RWPE2 (cell line): ENCODE data around the gene SPATA31E1.

Experiments used
- ATAC-seq: fragments of 200-7000 bp; cut with Tn5 transposase; 3 replicates; pipeline ENCODE4 v1.9.1; 2021; ENCODE audit warnings: low read depth
- DNase-seq: peaks from one replicate; pipeline ENCODE4 v3.0.0-alpha.2; 2020; ENCODE audit warnings: low spot score
- H3K27ac ChIP-seq: fragments of 450-650 bp; 2 replicates; pipeline ENCODE4 v1.5.1; 2017; ENCODE audit warnings: mild to moderate bottlenecking; ENCODE audit not compliant: poor library complexity, severe bottlenecking
- H3K27me3 ChIP-seq: fragments of 250-450 bp; sonication (Bioruptor Pico); 2 replicates; pipeline ENCODE4 v1.5.1; 2021; ENCODE audit warnings: mild to moderate bottlenecking, moderate library complexity; ENCODE audit not compliant: insufficient read depth, poor library complexity, severe bottlenecking
- H3K36me3 ChIP-seq: fragments of 250-450 bp; sonication (Bioruptor Pico); 2 replicates; pipeline ENCODE4 v1.5.1; 2020; ENCODE audit warnings: low read depth, mild to moderate bottlenecking, moderate library complexity
- H3K4me1 ChIP-seq: fragments of 250-450 bp; sonication (Bioruptor Pico); 2 replicates; pipeline ENCODE4 v1.5.1; 2021; ENCODE audit warnings: mild to moderate bottlenecking, moderate library complexity; ENCODE audit not compliant: insufficient read depth, poor library complexity, severe bottlenecking
- H3K4me3 ChIP-seq: fragments of 250-450 bp; sonication (Bioruptor Pico); 2 replicates; pipeline ENCODE4 v1.5.1; 2021; ENCODE audit warnings: mild to moderate bottlenecking, moderate library complexity; ENCODE audit not compliant: severe bottlenecking
- H3K9me3 ChIP-seq: fragments of 250-450 bp; sonication (Bioruptor Pico); 2 replicates; pipeline ENCODE4 v1.5.1; 2021; ENCODE audit warnings: mild to moderate bottlenecking, moderate library complexity; ENCODE audit not compliant: severe bottlenecking
- TF ChIP-seq, protein P1 (sequence below): fragments of 450-650 bp; IDR thresholded peaks from one replicate; pipeline ENCODE4 v1.5.1; 2017; ENCODE audit warnings: mild to moderate bottlenecking, moderate library complexity; ENCODE audit not compliant: poor library complexity, severe bottlenecking

SPATA31E1 gene

GRCh38 chr9:87890837-87891236, 8.2 kb downstream of the SPATA31E1 start:
- Histone ChIP-seq H3K4me1 (no peaks in the 10 kb centered on the region), H3K27ac (no peak overlapping the region), H3K36me3 (no peaks in the 10 kb centered on the region), H3K4me3 (no peak overlapping the region), H3K27me3 (no peaks in the 10 kb centered on the region), H3K9me3 (no peaks in the 10 kb centered on the region)
- TF ChIP-seq, protein P1, sequence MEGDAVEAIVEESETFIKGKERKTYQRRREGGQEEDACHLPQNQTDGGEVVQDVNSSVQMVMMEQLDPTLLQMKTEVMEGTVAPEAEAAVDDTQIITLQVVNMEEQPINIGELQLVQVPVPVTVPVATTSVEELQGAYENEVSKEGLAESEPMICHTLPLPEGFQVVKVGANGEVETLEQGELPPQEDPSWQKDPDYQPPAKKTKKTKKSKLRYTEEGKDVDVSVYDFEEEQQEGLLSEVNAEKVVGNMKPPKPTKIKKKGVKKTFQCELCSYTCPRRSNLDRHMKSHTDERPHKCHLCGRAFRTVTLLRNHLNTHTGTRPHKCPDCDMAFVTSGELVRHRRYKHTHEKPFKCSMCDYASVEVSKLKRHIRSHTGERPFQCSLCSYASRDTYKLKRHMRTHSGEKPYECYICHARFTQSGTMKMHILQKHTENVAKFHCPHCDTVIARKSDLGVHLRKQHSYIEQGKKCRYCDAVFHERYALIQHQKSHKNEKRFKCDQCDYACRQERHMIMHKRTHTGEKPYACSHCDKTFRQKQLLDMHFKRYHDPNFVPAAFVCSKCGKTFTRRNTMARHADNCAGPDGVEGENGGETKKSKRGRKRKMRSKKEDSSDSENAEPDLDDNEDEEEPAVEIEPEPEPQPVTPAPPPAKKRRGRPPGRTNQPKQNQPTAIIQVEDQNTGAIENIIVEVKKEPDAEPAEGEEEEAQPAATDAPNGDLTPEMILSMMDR: no peak
- ATAC-seq: no peak
- DNase-seq: no peak

DNA sequence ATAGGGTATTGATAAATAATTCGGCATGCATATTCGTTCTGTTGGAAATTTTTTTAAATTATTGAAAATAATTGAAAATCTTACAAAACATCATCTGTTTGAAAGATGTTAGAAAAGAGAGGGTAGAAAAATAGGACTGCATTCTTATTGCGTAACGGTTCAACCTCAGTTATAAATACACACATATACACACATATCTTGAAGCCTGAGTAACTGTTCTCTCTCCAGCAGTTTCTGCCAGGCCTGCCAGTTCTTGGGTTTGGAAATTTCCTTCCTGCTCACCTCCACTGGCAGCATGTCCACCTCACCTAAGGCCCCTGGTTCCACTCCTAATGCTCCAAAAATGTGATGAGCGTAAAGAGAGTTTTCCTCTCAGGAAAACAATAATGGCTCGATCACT, 9.1 kb downstream of the SPATA31E1 start:
- no peaks in the 10 kb centered on the region for H3K36me3 ChIP-seq
- TF ChIP-seq, protein P1: no peak
- no peak for ATAC-seq

GRCh38 chr9:87892956-87893355, 10.3 kb downstream of the SPATA31E1 start:
- no peak overlapping the region for H3K4me3 ChIP-seq
- no peaks in the 10 kb centered on the region for H3K9me3 ChIP-seq
- DNase-seq (no peak), ATAC-seq (no peak)
- H3K4me1 ChIP-seq: no peaks in the 10 kb centered on the region
- H3K27me3 ChIP-seq: no peaks in the 10 kb centered on the region
- TF ChIP-seq, protein P1: no peak
- H3K36me3 ChIP-seq: no peaks in the 10 kb centered on the region
- H3K27ac ChIP-seq: no peak overlapping the region

More for the DNA sequence above, 9.1 kb downstream of the SPATA31E1 start:
- H3K4me1 ChIP-seq: no peaks in the 10 kb centered on the region
- H3K9me3 ChIP-seq: no peaks in the 10 kb centered on the region
- no peaks in the 10 kb centered on the region for H3K27me3 ChIP-seq
- DNase-seq: no peak
- no peak overlapping the region for H3K4me3 ChIP-seq
- H3K27ac ChIP-seq: no peak overlapping the region

DNA sequence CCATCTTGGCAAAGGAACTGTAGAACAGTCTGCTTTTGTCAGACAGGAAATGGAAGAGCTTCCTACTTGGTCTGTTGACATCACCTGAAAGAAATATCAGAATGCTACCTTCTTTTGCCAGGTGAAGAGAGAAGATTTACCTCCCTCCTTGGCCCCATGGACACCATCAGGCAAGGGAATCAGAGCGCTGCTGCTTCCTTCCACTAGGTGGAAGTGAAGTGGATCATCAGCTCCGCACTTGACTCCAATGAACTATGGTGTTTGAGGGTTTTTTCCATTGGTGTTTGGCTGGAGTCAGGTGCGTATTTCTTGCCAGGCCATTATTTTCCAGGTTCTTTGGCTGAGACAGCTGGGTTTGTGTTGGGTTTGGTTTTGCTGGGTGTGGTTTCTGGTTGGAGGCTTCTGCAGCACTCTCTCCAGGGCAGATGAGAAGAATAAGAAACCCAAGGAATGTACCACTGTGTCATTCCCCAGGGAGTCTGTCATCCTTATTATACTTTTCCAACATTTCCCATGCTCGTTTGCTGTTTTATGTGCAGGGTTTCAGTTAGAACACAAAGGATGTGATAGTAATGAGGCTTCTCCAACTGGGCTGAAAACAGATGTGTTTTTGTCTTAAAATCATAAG, 12.4 kb downstream of the SPATA31E1 start:
- Histone ChIP-seq H3K27ac (no peak overlapping the region), H3K4me1 (no peaks in the 10 kb centered on the region), H3K36me3 (no peaks in the 10 kb centered on the region), H3K4me3 (no peak overlapping the region), H3K9me3 (no peaks in the 10 kb centered on the region), H3K27me3 (no peaks in the 10 kb centered on the region)
- no peak for ATAC-seq
- TF ChIP-seq, protein P1: no peak
- DNase-seq: no peak

DNA sequence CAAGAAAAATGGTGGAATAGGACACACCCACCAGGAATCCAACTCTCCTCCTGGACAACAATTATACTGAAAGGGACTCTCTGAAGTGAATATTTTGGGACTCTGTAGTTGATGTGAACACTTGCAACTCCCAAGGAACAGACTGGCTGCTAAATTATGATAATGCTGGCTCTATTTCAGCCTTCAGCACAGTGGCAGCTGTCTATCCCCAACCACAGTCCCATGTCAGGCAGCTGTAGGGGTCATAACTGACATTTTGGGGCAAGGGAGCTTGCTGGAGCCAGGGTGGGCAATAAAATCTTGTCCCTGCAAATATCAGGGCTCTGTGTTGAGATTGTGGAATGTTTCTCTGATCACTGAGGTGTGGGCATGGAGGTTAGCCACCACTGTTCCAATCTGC, 14.2 kb downstream of the SPATA31E1 start:
- H3K36me3 ChIP-seq: no peaks in the 10 kb centered on the region
- H3K27me3 ChIP-seq: no peaks in the 10 kb centered on the region
- no peaks in the 10 kb centered on the region for H3K4me1 ChIP-seq
- H3K27ac ChIP-seq: no peak overlapping the region
- ATAC-seq (no peak), DNase-seq (no peak)
- H3K4me3 ChIP-seq: no peak overlapping the region
- no peaks in the 10 kb centered on the region for H3K9me3 ChIP-seq
- TF ChIP-seq, protein P1: no peak
